NT2/D1 (cell line): ENCODE results near the gene MAP3K8.

ENCODE experiments used
- SUZ12 ChIP-seq: IDR thresholded peaks from 2 replicates; pipeline ENCODE4 v1.6.1; 2011; ENCODE audit not compliant: insufficient read length, insufficient read depth; ENCODE audit errors: extremely low read depth
- YY1 ChIP-seq: IDR thresholded peaks from 2 replicates; pipeline ENCODE4 v1.6.1; 2011; ENCODE audit not compliant: insufficient read length, insufficient read depth
- ZNF274 ChIP-seq: IDR thresholded peaks from 2 replicates; pipeline ENCODE4 v1.6.1; 2011; ENCODE audit warnings: mild to moderate bottlenecking, low read depth, low read length

DNA sequence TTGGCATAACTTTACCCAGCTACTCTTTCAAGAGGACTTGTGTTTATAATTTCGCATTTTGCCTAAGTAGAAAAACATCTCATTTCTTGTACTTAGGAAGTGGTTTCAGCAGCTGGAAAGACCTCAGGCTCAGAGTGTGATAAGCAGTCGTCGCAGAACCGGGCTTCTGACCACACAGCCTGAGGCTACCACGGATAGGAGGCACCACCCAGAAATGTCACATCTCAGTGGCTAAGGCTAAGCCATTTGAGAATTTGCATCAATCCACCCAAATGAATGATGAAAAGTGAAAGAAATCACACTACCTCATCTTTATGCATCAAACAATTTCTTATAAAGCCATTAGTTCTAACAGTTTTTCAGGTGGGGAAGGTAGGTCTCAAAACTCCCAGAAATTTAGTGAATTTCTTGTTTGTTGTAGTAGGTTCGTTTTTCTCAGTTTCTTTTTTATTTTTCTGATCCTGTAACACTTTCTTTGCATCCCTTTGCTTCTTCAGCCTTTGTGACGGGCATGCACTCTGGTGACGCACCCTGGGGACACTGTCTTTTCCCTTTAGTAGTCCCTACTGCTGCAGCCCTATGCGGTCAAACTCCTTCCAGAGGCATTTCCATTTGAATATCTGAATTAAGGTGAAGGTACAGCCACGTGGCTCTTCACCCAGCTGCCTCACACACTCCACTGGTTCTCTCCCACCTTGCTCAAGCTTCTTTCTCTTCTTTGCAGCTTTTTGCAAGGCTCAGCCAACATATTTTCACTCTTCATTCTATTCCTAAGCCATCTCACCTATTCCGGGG, 68.5 kb downstream of the MAP3K8 start:
- TF ChIP-seq YY1 (no peak), SUZ12 (no peak), ZNF274 (no peak)
